ENCODE results near the gene RGMA.
"Not testable (repeated sequence)": the region's sequence is repeated elsewhere in the genome, so short reads cannot be mapped to it uniquely, and the experiment has no call there.

RGMA gene

DNA sequence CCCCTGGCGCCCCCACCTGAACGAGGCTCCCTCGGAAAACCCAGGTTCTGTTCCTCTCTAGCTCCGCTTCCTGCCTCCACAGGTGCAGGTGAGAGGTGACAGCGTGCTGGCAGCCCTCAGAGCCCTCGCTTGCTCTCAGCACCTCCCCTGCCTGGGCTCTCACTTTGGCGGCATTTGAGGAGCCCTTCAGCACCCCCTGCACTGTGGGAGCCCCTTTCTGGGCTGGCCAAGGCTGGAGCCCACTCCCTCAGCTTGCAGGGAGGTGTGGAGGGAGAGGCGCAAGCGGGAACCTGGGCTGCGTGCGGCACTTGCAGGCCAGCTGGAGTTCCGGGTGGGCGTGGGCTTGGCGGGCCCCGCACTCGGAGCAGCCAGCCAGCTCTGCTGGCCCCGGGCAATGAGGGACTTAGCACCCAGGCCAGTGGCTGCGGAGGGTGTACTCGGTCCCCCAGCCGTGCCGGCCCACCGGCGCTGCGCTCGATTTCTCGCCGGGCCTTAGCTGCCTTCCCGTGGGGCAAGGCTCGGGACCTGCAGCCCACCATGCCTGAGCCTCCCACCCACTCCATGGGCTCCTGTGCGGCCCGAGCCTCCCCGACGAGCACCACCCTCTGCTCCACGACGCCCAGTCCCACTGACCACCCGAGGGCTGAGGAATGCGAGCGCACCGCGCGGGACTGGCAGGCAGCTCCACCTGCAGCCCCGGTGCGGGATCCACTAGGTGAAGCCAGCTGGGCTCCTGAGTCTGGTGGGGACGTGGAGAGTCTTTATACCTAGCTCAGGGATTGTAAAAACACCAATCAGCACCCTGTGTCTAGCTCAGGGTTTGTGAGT lies 57.2 kb downstream of the RGMA start:
- DNase-seq = not testable (repeated sequence)

DNA sequence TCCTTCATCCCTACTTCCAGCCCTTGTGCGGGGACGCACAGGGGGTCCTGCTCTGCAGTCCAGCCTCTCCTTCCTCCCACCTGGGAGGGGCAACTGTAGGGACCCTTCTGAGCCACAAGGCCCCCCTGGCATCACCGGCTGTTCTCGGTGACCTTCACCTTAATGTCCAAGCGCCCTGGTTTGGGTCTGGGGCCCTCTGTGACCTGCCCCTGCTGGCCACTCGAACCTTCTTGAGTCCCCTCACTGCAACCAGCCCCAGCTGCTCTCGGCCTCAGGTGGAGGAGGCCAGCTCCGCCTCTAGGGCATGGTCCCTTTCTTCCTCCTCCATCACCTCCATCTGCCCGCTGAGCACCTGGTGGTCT lies 57.9 kb downstream of the RGMA start:
- DNase-seq = no peak

DNA sequence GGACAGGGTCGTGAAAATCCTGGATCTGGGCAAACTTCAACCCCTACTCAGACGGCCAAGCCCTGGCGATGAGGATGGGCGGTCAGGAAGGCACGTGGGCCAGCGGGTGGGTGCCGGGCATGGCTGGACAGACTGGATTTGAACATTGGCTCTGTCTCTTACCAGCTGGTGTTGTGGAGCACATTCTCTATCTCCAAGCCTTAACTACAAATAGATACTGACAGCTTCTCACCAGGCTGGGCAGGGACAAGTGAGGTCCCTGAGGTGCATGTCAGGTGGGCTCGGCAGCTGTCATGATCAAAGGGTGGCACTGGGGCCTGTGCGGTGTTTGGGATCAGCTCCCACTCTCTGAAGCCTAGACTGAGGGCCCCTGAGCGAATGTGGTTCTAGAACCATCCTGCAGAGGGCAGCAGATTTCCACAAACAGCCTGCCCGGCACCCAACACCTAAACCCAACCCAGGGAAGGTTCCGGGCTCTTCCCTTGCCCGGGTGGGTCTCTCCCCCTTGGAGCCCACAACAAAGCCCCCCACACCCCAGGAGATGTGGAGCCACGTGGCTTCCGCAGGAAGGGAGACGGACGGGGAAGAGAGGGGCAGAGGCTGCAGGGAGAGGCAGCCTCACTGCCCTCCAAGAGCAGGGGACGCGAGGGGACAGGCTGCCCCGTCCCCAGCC lies 58.4 kb downstream of the RGMA start:
- DNase-seq = peak; percentile 29 to 82

GRCh38 chr15:93029836-93030429 lies 59.1 kb downstream of the RGMA start:
- DNase-seq = no peak

- no peak for DNase-seq
Measured at GRCh38 chr15:93029214-93029835, 59.7 kb downstream of the RGMA start.

GRCh38 chr15:93028632-93029213 lies 60.3 kb downstream of the RGMA start:
- DNase-seq = peak; percentile 95

- DNase-seq = no peak
Measured at GRCh38 chr15:93028111-93028631, 60.8 kb downstream of the RGMA start.

GRCh38 chr15:93027413-93027812 lies 61.6 kb downstream of the RGMA start:
- peak; percentile 45 to 48 for DNase-seq

GRCh38 chr15:93026380-93026817 lies 62.6 kb downstream of the RGMA start:
- DNase-seq = no peak

- peak; percentile 24 to 25 for DNase-seq
Measured at GRCh38 chr15:93025625-93025982, 63.4 kb downstream of the RGMA start.

GRCh38 chr15:93024716-93025624 lies 64.0 kb downstream of the RGMA start:
- no peak for DNase-seq

GRCh38 chr15:93024293-93024692 lies 64.7 kb downstream of the RGMA start:
- no peak for DNase-seq

DNA sequence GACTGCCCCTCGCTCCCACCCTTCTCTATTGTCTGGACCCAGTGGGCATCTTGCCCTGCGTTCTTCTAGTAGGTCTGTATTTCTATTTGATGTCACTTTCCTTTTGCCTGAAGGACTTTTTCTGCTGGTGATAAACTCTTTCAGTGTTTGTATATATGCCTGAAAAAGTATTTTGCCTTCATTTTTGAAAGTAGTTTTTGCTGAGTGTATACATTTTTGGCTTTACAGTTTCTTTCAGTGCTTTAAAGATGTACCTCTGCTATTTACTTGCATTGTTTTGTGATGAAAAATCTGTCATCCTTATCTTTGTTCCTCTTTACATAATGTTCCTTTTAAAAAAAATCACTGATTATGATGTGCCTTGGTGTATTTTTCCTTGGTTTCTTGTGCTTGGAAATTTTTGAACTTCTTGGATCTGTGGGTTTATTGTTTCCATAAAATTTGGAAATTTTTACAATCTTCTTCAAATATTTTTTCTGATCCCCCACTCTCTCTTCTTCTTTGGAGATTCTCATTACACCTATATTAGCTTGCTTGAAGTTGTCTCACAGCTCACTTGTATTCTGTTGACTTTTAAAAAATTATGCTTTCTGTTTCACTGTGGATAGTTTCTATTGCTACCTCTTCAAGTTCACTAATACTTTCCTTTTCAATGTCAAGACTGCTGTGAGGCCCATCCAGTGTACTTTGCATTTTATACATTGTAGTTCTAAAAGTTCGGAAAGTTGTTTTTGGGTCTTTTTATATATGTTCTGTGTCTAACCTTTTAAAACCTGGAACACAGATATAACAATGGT lies 67.8 kb downstream of the RGMA start:
- no peak for DNase-seq

DNA sequence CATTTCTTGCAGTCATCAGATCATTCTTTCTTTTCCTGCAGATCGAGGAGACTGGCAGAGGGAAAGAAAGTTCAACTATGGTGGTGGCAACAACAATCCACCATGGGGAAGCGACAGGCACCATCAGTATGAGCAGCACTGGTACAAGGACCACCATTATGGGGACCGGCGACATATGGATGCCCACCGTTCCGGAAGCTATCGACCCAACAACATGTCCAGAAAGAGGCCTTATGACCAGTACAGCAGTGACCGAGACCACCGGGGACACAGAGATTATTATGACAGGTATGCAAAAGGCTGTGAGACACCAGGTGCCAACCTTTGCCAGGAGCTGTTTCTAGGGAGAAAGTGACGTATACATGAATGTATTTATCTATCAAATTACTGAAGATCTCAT lies 69.0 kb downstream of the RGMA start:
- DNase-seq = no peak

- DNase-seq = no peak
Measured at GRCh38 chr15:93019090-93019489, 69.9 kb downstream of the RGMA start.

- DNase-seq = no peak
Measured at GRCh38 chr15:93018574-93018973, 70.4 kb downstream of the RGMA start.

DNA sequence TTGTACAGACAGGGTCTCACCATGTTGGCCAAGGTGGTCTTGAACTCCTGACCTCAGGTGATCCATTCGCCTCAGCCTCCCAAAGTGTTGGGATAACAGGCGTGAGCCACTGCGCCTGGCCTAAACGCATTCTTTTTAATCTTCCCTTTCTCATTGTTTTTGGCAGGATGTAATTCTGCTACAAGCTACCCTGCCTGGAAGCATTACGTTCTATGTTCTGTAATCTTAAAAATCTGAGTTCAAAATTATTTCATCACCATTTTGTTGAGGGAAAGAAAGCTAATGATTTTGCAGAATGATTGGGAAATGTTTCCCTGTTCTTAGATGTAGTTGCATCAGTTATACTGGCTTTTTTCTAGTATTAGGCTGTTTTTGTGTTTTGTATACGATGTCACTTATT lies 71.5 kb downstream of the RGMA start:
- DNase-seq = peak; percentile 24 to 41

DNA sequence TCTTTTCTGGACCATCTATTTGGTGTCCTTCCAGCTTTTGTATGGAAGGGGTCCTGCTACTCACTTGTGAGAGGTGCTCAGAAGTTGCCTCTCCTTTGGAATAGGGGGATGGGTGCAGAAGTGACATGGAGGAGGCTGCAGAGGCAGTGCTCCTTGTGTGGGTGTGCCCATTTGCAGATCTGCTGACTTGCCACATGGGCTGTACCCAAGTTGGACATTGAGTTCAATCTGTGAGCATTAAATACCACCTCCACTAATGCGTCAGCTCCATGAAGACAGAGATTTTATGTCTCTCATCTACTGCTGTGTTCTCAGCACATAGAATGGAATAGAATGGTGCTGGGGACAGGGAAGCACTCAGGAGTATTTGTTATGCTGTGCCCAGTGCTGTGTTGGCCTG lies 76.2 kb downstream of the RGMA start:
- no peak for DNase-seq

DNA sequence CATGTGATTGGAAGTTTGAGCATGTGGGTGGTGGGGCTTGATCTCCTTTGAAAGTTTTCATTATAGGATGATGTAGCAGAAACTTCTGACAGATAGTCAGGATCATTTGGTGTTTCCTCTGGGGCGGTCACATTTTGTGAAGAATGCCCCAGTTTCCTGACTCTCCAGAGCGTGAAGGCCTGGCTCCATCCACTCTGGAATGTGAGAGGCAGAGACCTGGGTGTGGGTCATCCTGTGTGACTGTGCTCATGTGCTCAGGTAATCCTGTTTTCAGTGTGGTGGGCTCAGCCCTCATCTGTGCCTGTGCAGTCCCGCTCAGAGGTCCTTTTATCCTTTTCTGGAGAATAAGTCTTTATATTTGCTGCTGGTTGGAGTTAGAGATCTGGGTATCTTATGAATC lies 81.0 kb downstream of the RGMA start:
- no peak for DNase-seq

DNA sequence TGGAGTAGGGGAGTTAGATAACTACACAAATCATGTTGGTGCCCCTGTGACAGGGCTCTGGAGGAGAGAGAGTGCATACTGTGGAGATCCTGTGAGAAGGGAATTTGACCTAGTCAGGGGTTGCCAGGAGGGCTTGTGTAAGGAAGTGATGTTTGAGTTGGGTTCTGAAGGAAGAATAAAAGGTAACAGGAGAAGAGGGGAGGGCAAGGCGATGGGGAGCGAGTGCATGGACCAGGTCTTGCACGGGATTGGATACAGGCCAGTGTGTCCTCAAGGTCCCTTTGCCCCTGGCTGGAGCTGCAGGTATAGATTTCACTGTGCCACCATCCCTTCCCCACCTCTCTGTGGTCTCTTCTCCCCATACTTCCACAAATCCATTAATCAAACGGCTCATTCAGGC lies 83.9 kb downstream of the RGMA start:
- no peak for DNase-seq

DNA sequence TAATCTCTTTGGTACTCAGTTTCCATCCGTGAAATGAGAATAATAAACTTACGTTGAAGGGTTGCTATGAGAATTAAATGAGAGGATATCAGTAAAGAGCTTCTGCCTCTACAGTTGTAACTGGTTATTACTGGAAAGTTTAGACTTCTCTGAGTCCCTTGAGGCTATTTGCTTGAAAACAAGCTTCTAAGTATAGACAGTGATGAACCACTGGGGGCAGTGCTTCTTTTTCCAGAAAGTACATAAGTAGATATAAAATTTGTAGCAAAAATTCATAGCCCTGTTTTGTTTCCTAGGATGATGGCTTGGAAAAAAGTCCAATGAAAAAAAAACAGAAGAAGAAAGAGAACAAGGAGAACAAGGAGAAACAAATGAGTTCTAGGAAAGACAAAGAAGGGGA lies 87.1 kb downstream of the RGMA start:
- DNase-seq = no peak

Data from inflammatory macrophage treated with lipopolysaccharide for 1 hour (primary cell).